ENCODE results near the gene BICC1. TPM values are rescaled to one million over a fixed set of nuclear protein-coding genes. Genes with fewer than 3 reads are reported as not detected.

BICC1 gene, protein sequence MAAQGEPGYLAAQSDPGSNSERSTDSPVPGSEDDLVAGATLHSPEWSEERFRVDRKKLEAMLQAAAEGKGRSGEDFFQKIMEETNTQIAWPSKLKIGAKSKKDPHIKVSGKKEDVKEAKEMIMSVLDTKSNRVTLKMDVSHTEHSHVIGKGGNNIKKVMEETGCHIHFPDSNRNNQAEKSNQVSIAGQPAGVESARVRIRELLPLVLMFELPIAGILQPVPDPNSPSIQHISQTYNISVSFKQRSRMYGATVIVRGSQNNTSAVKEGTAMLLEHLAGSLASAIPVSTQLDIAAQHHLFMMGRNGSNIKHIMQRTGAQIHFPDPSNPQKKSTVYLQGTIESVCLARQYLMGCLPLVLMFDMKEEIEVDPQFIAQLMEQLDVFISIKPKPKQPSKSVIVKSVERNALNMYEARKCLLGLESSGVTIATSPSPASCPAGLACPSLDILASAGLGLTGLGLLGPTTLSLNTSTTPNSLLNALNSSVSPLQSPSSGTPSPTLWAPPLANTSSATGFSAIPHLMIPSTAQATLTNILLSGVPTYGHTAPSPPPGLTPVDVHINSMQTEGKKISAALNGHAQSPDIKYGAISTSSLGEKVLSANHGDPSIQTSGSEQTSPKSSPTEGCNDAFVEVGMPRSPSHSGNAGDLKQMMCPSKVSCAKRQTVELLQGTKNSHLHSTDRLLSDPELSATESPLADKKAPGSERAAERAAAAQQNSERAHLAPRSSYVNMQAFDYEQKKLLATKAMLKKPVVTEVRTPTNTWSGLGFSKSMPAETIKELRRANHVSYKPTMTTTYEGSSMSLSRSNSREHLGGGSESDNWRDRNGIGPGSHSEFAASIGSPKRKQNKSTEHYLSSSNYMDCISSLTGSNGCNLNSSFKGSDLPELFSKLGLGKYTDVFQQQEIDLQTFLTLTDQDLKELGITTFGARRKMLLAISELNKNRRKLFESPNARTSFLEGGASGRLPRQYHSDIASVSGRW
- 0.46 TPM for total RNA-seq (2013)
- polyA plus RNA-seq (under 1 TPM; 0.02 to 0.24 (median 0.14) TPM), polyA minus RNA-seq (0.42 and 0.48 TPM in 2 replicates), total RNA-seq (0.12 to 3.2 (median 0.88) reads per million in 11 experiments)

DNA sequence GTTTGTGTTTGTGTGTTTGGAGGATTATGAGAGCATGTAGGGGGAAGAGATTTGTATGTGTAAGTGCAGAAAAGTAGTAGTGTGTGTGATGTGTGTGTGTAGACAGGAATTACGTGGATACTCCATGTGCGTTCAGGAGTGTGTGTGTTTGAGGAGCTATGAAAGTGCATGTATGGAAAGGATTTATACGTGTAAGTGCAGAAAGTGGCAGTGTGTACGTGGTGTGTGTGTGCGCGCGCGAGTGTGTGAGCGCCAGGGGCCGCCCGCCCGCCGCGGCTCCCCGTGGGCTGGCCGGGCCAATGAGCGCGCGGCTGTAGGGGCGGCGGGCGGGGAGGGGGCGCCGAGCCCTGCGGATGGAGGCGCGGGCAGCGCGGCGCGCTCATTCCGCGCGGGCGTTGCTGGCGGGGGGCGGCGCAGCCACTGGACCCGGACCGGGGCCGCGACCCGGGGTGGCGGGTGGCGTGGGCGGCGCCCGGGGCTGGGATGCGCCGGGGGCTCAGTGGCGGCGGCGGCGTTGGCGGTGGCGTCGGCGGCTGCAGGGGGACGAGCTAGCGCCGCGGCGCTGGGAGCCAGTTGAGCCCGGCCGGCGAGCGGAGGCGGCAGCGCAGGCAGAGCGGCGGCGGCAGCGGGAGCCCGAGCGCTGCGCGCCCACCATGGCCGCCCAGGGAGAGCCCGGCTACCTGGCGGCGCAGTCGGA lies at the start of gene BICC1:
Gene BICC1, plus strand, starts transcription at position 382 of the 697 bp plus-strand sequence. Its CDS starts 272 bp downstream, at position 654.
- H3K4me1 Mint-ChIP-seq = peaks cover 23% of the 10 kb centered on the region
- H3K9me3 ChIP-seq (replicated peaks in 1 of 2; ENCODE audit: control insufficient read depth in 1 of 2, insufficient read depth in 1 of 2, low read length in 2 of 2) = no peaks in the 10 kb centered on the region
- under 1% methylated on average over 82 of the region's 82 CpGs for WGBS (ENCODE audit: insufficient coverage)
- peak in 1 of 3 donors; percentile 1 for DNase-seq
- no peaks in the 10 kb centered on the region for H3K36me3 ChIP-seq (replicated peaks in 1 of 2; ENCODE audit: control insufficient read depth in 1 of 2, insufficient read depth in 2 of 2, low read length in 2 of 2)
- H3K4me2 ChIP-seq (replicated peaks; ENCODE audit: extremely low read depth, low read length, poor library complexity, severe bottlenecking) = peak within 1 kb of the TSS; percentile 94
- peak within 1 kb of the TSS; percentile 56 to 86 (median 76) for H3K4me3 ChIP-seq (replicated peaks in 1 of 3; ENCODE audit: low read depth in 2 of 3, low read length in 3 of 3)
- peaks cover 0 to 6% (median 0%) of the 10 kb centered on the region in 7 donors for H3K9me3 Mint-ChIP-seq
- peak within 1 kb of the TSS; percentile 84 to 89 for H3K4me3 Mint-ChIP-seq
- H3K36me3 Mint-ChIP-seq = peaks cover 0 to 3% of the 10 kb centered on the region in 2 donors
- no peaks in the 10 kb centered on the region for H3K79me2 ChIP-seq (ENCODE audit: insufficient read depth, low read length)
- intact Hi-C loops (cut with micrococcal nuclease) = no loop called here
- no peak for TF ChIP-seq CTCF (IDR thresholded peaks at IDR 0.05)
- no peak within 1 kb of the TSS for H3K27ac ChIP-seq (ENCODE audit: low read depth in 1 of 2, low read length in 2 of 2)
- H4K20me1 ChIP-seq (ENCODE audit: insufficient read depth, low read length) = no peaks in the 10 kb centered on the region
- H3K27me3 Mint-ChIP-seq (ENCODE audit: low read depth in 3 of 3) = peaks cover 6 to 17% (median 16%) of the 10 kb centered on the region in 3 donors
- H3K9ac ChIP-seq (ENCODE audit: insufficient read depth, low read length, poor library complexity, severe bottlenecking) = peak within 1 kb of the TSS; percentile 66
- peaks cover 12 to 19% of the 10 kb centered on the region in 2 donors for H3K4me1 ChIP-seq (ENCODE audit: control insufficient read depth in 1 of 2, insufficient read depth in 2 of 2, low read length in 2 of 2)
- peaks cover 11 to 58% of the 10 kb centered on the region in 2 donors for H3K27me3 ChIP-seq (ENCODE audit: control insufficient read depth in 2 of 2, insufficient read depth in 2 of 2, low read length in 2 of 2)
- peak within 1 kb of the TSS; percentile 95 for H2AFZ ChIP-seq (ENCODE audit: insufficient read depth, low read depth, low read length, poor library complexity, severe bottlenecking)
- H3K27ac Mint-ChIP-seq = no peak within 1 kb of the TSS
